GM12891 (cell line): Measurements from ENCODE around the gene AP5S1.
"Not testable (repeated sequence)": the region's sequence is repeated elsewhere in the genome, so short reads cannot be mapped to it uniquely, and the experiment has no call there.

Source experiments
- DNase-seq: peaks from one replicate; pipeline ENCODE4 v3.0.0; 2011; ENCODE audit warnings: low spot score; ENCODE audit not compliant: insufficient read length
- FAIRE-seq: peaks from 2 replicates; lab custom pipeline; 2011; peaks lifted over from hg19 to GRCh38; lab: Jason Lieb, UNC
- PAX5 ChIP-seq: IDR thresholded peaks from 2 replicates; pipeline ENCODE4 v1.6.1; 2011; ENCODE audit warnings: low read length, moderate library complexity, mild to moderate bottlenecking; ENCODE audit not compliant: insufficient read depth, severe bottlenecking
- POLR2A ChIP-seq: IDR thresholded peaks from 2 replicates; pipeline ENCODE4 v1.6.1; 2011; ENCODE audit warnings: low read depth, low read length, control low read depth
- POLR2AphosphoS5 ChIP-seq: IDR thresholded peaks from 2 replicates; pipeline ENCODE4 v1.6.1; 2011; ENCODE audit warnings: low read depth, low read length, control low read depth
- POU2F2 ChIP-seq: IDR thresholded peaks from 2 replicates; pipeline ENCODE4 v1.6.1; 2011; ENCODE audit warnings: low read depth, mild to moderate bottlenecking, control low read depth, low read length, moderate library complexity
- SPI1 ChIP-seq: IDR thresholded peaks from 2 replicates; pipeline ENCODE4 v1.6.1; 2011; ENCODE audit warnings: low read depth, low read length, control low read depth
- TAF1 ChIP-seq: IDR thresholded peaks from 2 replicates; pipeline ENCODE4 v1.6.1; 2011; ENCODE audit warnings: low read depth, low read length, control low read depth

AP5S1 gene

DNA sequence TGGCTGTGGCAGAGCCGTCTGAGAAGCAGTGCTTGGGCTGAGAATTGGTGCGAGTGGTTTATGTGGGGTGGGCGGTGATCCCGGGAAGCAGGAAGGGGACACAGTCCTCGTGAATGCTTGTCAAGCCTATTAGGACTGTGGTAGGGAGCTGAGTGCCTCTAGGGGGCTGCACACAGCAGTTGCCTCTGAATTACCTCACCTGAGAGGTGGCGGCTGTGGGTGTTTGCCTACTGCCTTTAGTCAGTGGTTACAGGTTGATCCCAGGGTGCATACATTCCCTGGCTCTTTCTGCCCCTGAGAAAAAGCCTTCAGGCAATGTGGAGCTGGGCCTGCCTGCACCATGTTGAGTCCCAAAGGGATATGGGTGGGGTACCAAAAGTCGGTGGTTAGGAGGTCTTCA, 5.2 kb downstream of the AP5S1 start:
- FAIRE-seq (no peak), DNase-seq (no peak)
- TF ChIP-seq PAX5 (no peak), TAF1 (no peak), POLR2AphosphoS5 (no peak), POLR2A (no peak), POU2F2 (no peak), SPI1 (no peak)

DNA sequence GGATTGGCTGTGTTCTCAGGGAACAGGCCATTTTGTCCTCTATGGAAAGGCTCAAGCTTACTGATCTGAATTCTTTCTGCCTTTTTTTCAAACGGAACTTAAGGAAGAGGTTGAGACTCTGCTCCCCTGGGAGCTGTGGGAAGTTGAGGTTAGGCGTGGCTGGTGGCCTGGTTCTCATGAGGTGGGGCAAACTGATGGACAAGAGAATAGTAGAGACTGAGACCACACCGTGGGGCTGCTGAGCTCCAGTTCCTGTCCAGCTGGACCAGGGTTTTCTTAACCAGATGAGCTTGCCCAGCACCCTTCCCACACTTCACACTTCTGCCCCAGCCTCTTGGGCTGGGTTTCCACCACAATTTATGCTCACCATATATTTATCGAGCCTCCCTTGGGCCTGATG, 6.1 kb downstream of the AP5S1 start:
- no peak for TF ChIP-seq POLR2A
- no peak for TF ChIP-seq POU2F2
- TF ChIP-seq SPI1: no peak
- TF ChIP-seq TAF1: no peak
- TF ChIP-seq POLR2AphosphoS5: no peak
- DNase-seq: no peak
- no peak for FAIRE-seq

DNA sequence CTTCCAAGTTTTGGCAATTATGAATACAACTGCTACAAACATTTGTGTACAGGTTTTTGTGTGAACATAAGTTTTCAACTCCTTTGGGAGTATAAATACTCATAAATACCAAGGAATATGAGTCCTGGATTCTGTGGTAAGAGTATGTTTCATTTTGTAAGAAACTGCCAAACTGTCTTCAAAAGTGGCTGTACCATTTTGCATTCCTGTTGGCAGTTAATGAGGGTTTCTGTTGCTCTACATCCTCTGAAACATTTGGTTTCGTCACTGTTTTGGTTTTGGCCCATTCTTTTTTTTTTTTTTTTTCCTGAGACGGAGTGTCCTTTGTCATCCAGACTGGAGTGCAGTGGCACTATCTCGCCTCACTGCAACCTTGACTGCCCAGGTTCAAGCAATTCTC, 8.5 kb downstream of the AP5S1 start:
- no peak for TF ChIP-seq POLR2AphosphoS5
- no peak for TF ChIP-seq POU2F2
- TF ChIP-seq PAX5: no peak
- no peak for TF ChIP-seq POLR2A
- TF ChIP-seq TAF1: no peak
- TF ChIP-seq SPI1: no peak
- no peak for FAIRE-seq

DNA sequence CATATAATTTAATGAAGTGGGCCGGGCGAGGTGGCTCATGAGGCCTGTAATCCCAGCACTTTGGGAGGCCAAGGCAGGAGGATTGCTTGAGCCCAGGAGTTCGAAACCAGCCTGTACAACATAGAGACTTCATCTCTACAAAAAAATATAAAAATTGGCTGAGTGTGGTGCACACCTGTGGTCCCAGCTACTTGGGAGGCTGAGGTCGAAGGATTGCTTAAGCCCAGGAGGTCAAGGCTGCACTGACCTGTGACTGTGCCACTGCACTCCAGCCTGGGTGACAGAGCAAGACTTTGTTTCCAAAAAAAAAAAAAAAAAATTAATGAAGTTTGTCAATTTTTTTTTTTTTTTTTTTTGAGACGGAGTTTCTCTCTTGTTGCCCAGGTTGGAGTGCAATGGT, 9.5 kb downstream of the AP5S1 start:
- FAIRE-seq, DNase-seq: not testable (repeated sequence)

More for the DNA sequence above, 8.5 kb downstream of the AP5S1 start:
- DNase-seq: no peak

DNA sequence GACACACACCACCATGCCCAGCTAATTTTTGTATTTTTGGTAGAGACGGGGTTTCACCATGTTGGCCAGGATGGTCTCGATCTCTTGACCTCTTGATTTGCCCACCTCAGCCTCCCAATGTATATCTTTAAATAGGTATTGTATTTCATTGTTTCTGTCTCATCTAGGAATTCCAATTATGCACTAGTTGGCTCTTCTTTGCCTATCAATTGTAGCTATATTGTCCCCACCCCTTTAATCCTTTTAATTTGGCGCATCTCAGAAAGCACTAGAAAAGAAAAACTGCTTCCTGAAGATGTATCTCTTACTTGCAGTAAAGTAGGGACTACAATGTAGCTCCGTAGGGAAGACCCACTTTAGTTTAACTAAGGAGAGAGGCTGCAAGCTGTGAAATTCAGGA, 15.8 kb downstream of the AP5S1 start:
- no peak for FAIRE-seq
- TF ChIP-seq SPI1 (no peak), TAF1 (no peak), POLR2A (no peak), PAX5 (no peak), POLR2AphosphoS5 (no peak), POU2F2 (no peak)
- DNase-seq: no peak

DNA sequence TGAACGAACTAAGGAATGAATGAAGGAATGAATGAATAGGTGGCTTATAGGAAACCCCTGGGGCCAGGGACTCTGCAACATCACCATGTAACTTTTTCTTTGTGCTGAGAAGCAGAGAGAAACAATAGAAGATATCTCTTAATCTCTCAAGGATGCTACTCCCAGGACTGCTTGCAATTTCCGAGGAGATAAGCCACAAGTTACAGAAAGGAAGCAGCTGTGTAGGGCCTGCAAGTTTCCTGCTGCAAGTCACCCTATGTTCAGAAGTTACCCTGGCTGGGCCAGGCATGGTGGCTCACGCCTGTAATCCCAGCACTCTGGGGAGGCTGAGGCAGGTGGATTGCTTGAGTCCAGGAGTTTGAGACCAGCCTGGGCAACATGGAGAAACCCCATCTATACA, 19.0 kb downstream of the AP5S1 start:
- FAIRE-seq: no peak
- DNase-seq: no peak
- TF ChIP-seq SPI1 (no peak), POU2F2 (no peak), POLR2A (no peak), TAF1 (no peak), PAX5 (no peak), POLR2AphosphoS5 (no peak)

DNA sequence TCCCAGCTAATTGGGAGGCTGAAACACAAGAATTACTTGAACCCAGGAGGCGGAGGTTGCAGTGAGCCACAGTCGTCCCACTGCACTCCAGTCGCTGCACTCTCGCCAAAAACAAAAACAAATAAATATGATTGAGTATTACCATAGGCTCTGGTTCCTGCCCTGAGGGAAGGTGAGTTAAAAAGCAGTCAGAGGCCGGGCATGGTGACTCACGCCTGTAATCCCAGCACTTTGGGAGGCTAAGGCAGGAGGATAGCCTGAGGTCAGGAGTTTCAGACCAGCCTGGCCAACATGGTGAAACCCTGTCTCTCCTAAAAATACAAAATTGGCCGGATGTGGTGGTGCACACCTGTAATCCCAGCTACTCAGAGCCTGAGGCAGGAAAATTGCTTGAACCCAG, 19.9 kb downstream of the AP5S1 start:
- not testable (repeated sequence) for FAIRE-seq, DNase-seq

DNA sequence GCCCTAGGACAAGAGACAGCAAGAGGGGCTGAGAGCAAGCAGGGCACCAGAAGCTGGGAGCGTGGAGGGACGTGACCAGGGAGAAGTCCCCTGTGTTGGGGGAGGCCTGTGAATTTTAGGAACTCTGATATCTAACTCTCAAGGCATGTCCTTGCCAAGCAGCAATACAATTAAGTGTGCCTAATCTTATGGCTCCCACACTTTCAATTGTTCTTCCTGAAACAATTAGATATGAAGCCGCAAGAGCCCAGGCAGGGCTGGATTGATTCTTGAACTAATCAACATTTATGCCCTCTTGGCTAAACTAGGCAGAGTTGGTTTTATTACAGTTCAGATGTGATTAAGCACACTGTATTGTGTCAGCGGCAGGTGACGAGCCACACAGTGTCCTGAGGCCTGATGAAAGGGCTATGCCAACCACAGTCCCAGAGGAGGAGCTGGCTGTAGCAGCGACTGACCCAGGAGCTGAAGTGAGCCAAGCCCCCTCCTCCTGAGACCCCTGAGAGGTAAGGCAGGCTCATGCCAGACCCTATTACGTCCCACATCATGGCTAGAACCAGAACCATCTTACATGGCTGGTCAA, 22.1 kb downstream of the AP5S1 start:
- TF ChIP-seq POLR2AphosphoS5 (no peak), TAF1 (no peak), SPI1 (no peak), PAX5 (no peak), POLR2A (no peak), POU2F2 (no peak)
- DNase-seq (no peak), FAIRE-seq (no peak)

DNA sequence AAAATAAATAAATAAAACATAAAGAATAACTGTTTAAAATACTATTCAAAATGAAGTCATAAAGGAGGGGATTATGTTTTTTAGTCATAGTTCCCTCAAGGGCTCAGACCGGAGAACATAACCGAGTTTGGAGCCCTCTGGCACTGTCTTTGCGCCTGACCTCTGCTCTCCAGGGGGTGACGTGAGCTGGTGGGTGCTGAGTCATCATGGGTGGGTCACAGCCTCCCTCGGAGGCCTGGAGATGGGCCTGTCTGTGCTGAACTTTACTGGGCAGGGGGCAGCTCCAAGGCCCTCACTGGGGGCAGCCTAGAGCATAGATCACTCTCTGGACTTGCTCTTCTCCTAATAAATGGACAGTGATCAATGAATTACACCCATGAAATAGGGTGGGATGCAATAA, 23.1 kb downstream of the AP5S1 start:
- TF ChIP-seq POLR2AphosphoS5: no peak
- no peak for TF ChIP-seq PAX5
- no peak for TF ChIP-seq POU2F2
- no peak for TF ChIP-seq SPI1
- no peak for TF ChIP-seq POLR2A
- no peak for TF ChIP-seq TAF1
- FAIRE-seq (no peak), DNase-seq (no peak)

DNA sequence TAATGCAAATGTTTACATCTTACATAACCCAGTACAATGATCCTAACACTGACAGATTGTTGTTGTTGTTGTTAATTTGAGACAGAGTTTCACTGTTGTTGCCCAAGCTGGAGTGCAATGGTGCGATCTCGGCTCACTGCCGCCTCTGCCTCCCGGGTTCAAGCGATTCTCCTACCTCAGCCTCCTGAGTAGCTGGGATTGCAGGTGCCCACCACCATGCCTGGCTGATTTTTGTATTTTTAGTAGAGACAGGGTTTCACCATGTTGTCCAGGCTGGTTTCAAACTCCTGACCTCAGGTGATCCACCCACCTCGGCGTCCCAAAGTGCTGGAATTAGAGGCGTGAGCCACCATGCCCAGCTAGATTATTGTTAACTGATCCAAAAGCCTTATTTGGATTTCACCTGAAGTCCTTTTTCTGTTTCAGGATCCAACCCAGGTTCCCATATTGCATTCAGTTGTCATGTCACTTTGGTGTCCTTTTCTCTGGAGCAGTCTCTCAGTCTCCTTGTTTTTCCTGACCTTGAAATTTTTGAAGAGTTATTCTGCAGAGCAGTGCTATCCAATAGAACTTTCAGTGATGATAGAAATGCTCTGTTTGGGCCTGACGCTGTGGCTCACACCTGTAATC, 23.8 kb downstream of the AP5S1 start:
- not testable (repeated sequence) for DNase-seq, FAIRE-seq

DNA sequence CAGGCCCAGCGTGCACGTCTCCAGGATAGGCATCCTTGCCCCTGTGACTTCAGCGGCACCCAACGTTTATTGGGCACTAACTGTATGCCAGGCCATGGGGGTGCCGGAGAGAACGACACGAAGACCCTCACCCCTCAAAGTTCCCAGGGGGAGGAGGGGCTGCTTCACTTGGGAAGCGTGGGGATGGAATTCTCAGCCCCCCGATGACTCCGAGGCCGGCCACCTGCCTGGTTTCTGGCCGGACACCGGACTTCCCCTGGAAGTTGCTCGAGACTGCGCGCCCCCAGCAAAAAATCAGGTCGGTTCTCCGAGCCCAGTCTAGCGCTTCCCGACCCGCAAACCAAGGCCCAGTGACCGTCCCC, 26.0 kb downstream of the AP5S1 start:
- FAIRE-seq: no peak
- no peak for DNase-seq
- TF ChIP-seq POU2F2 (no peak), TAF1 (no peak), PAX5 (no peak), POLR2AphosphoS5 (no peak), POLR2A (no peak), SPI1 (no peak)
